ENCODE measurements around the gene KIAA0232.
"Not testable (repeated sequence)": the region's sequence is repeated elsewhere in the genome, so short reads cannot be mapped to it uniquely, and the experiment has no call there.

Gene KIAA0232

GRCh38 chr4:6775746-6776145, 6.8 kb upstream of the KIAA0232 start:
- no peak for DNase-seq

GRCh38 chr4:6776920-6777635, 5.4 kb upstream of the KIAA0232 start:
- no peak for DNase-seq

GRCh38 chr4:6777636-6778281, 4.8 kb upstream of the KIAA0232 start:
- no peak for DNase-seq

- DNase-seq: no peak
Observed at GRCh38 chr4:6778435-6778834, 4.1 kb upstream of the KIAA0232 start.

GRCh38 chr4:6779667-6780565, 2.6 kb upstream of the KIAA0232 start:
- no peak for DNase-seq

GRCh38 chr4:6781113-6781512, 1.4 kb upstream of the KIAA0232 start:
- no peak for DNase-seq

- DNase-seq: no peak
Observed at GRCh38 chr4:6781561-6781960, 966 bp upstream of the KIAA0232 start.

GRCh38 chr4:6782846-6783110, 251 bp downstream of the KIAA0232 start:
- DNase-seq: no peak

- peak; percentile 90 for DNase-seq
Observed at GRCh38 chr4:6783111-6783981, 819 bp downstream of the KIAA0232 start.

- DNase-seq: no peak
Observed at GRCh38 chr4:6785572-6785925, 3.0 kb downstream of the KIAA0232 start.

- no peak for DNase-seq
Observed at GRCh38 chr4:6788123-6788522, 5.6 kb downstream of the KIAA0232 start.

GRCh38 chr4:6791245-6791644, 8.7 kb downstream of the KIAA0232 start:
- DNase-seq: not testable (repeated sequence)

- not testable (repeated sequence) for DNase-seq
Observed at GRCh38 chr4:6791796-6792195, 9.3 kb downstream of the KIAA0232 start.

GRCh38 chr4:6794189-6794588, 11.7 kb downstream of the KIAA0232 start:
- DNase-seq: no peak

- DNase-seq: no peak
Observed at GRCh38 chr4:6795821-6796220, 13.3 kb downstream of the KIAA0232 start.

GRCh38 chr4:6797368-6797767, 14.8 kb downstream of the KIAA0232 start:
- not testable (repeated sequence) for DNase-seq

GRCh38 chr4:6799091-6799490, 16.6 kb downstream of the KIAA0232 start:
- DNase-seq: no peak

GRCh38 chr4:6802025-6802424, 19.5 kb downstream of the KIAA0232 start:
- no peak for DNase-seq

- DNase-seq: no peak
Observed at GRCh38 chr4:6802626-6803025, 20.1 kb downstream of the KIAA0232 start.

GRCh38 chr4:6803246-6803645, 20.7 kb downstream of the KIAA0232 start:
- DNase-seq: no peak

- no peak for DNase-seq
Observed at GRCh38 chr4:6804082-6804752, 21.7 kb downstream of the KIAA0232 start.

GRCh38 chr4:6806924-6807626, 24.5 kb downstream of the KIAA0232 start:
- no peak for DNase-seq
